Endodermal cell (in vitro differentiated cells): ENCODE measurements around the gene EXOC6. TPM values are rescaled to one million over a fixed set of nuclear protein-coding genes. Genes with fewer than 3 reads are reported as not detected.

ENCODE experiments used
- DNase-seq: peaks from one replicate; pipeline ENCODE4 v3.0.0-alpha.2; 2017
- H3K27ac ChIP-seq: 2 replicates; pipeline ENCODE4 v1.5.1; 2013; ENCODE audit warnings: mild to moderate bottlenecking, low read depth, low read length, moderate library complexity
- H3K27me3 ChIP-seq: 2 replicates; pipeline ENCODE4 v1.6.1; 2013; ENCODE audit warnings: mild to moderate bottlenecking, low read length, moderate library complexity; ENCODE audit not compliant: insufficient read depth, control insufficient read depth, poor library complexity, severe bottlenecking
- H3K36me3 ChIP-seq: 2 replicates; pipeline ENCODE4 v1.7.0; 2013; ENCODE audit warnings: mild to moderate bottlenecking, low read length, moderate library complexity; ENCODE audit not compliant: control insufficient read depth, insufficient read depth
- H3K4me1 ChIP-seq: one replicate; pipeline ENCODE4 v1.7.0; 2013; ENCODE audit warnings: low read length; ENCODE audit not compliant: control insufficient read depth, insufficient read depth
- H3K4me3 ChIP-seq: 2 replicates; pipeline ENCODE4 v1.5.1; 2013; ENCODE audit warnings: mild to moderate bottlenecking, low read length, moderate library complexity
- H3K9ac ChIP-seq: 2 replicates; pipeline ENCODE4 v1.6.1; 2013; ENCODE audit warnings: mild to moderate bottlenecking, low read length, moderate library complexity; ENCODE audit not compliant: poor library complexity, severe bottlenecking; ENCODE audit errors: extremely low read depth
- H3K9me3 ChIP-seq: 2 replicates; pipeline ENCODE4 v1.6.1; 2013; ENCODE audit warnings: mild to moderate bottlenecking, low read length, moderate library complexity; ENCODE audit not compliant: control insufficient read depth
- H3K27ac Mint-ChIP-seq: 2 replicates; pipeline ENCODE4 v1.8.0; 2020; ENCODE audit warnings: mixed read lengths
- H3K27me3 Mint-ChIP-seq: 2 replicates; pipeline ENCODE4 v1.8.0; 2021; ENCODE audit warnings: mild to moderate bottlenecking, mixed read lengths; ENCODE audit not compliant: insufficient read depth
- H3K36me3 Mint-ChIP-seq: 2 replicates; pipeline ENCODE4 v1.8.0; 2020; ENCODE audit warnings: low read depth, mixed read lengths
- H3K4me1 Mint-ChIP-seq: 2 replicates; pipeline ENCODE4 v1.8.0; 2020; ENCODE audit warnings: mixed read lengths
- H3K4me3 Mint-ChIP-seq: 2 replicates; pipeline ENCODE4 v1.8.0; 2020; ENCODE audit warnings: mild to moderate bottlenecking, moderate library complexity, mixed read lengths
- H3K9me3 Mint-ChIP-seq: 2 replicates; pipeline ENCODE4 v1.8.0; 2020; ENCODE audit warnings: mild to moderate bottlenecking, mixed read lengths
- CTCF ChIP-seq: fragments of 200-600 bp; sonication (generic); conservative IDR thresholded peaks from 2 replicates; pipeline ENCODE4 v1.5.0; 2021; ENCODE audit warnings: antibody characterized with exemption, mild to moderate bottlenecking
- WGBS, 2 experiments: methylation state at CpG; one replicate each; pipeline versions ENCODE4 v1.1.5 to v1.1.7; 2013; ENCODE audit warnings: missing lambda C conversion rate in 2 of 2, mixed read lengths in 1 of 2; ENCODE audit not compliant: insufficient coverage in 1 of 2, insufficient read length in 1 of 2; 5-methylcytosine and 5-hydroxymethylcytosine counted together
- total RNA-seq, 2 donors: library from RNA; stranded (reverse); fragmentation: NEBNext Ultra II Directional in 1 of 2; extraction: Animal tissue kit (Norgen Biotek cat#: 25700) in 1 of 2; gene quantifications; 2 replicates in 1 of 2; 3 replicates in 1 of 2; pipeline ENCODE4 v1.2.1, GENCODE V29; 2021

EXOC6 gene
- total RNA-seq, 2 donors from 2014 or later, result 12.1 to 21.3 TPM

GRCh38 chr10:93032809-93033137, 184.5 kb downstream of the EXOC6 start:
- Mint-ChIP-seq H3K9me3 (peaks cover 4% of the 10 kb centered on the region), H3K27ac (peak overlapping the region; percentile 6), H3K4me1 (peaks cover 27% of the 10 kb centered on the region), H3K4me3 (no peak overlapping the region), H3K27me3 (no peaks in the 10 kb centered on the region), H3K36me3 (peaks cover 5% of the 10 kb centered on the region)
- Histone ChIP-seq H3K4me3 (no peak overlapping the region), H3K27me3 (no peaks in the 10 kb centered on the region), H3K4me1 (peaks cover 5% of the 10 kb centered on the region), H3K9ac (no peak overlapping the region), H3K27ac (no peak overlapping the region), H3K36me3 (peaks cover 3% of the 10 kb centered on the region), H3K9me3 (peaks cover 7% of the 10 kb centered on the region)
- WGBS, 2 experiments, result 96 to 100% methylated on average over 1 of the region's 1 CpG
- no peak for TF ChIP-seq CTCF
- DNase-seq, result no peak

- Mint-ChIP-seq H3K4me3 (no peak overlapping the region), H3K36me3 (no peaks in the 10 kb centered on the region), H3K27ac (no peak overlapping the region), H3K9me3 (no peaks in the 10 kb centered on the region), H3K4me1 (peaks cover 27% of the 10 kb centered on the region), H3K27me3 (no peaks in the 10 kb centered on the region)
- H3K4me1 ChIP-seq, result peaks cover 5% of the 10 kb centered on the region
- no peak for DNase-seq
- no peaks in the 10 kb centered on the region for H3K36me3 ChIP-seq
- TF ChIP-seq CTCF, result no peak
- no peak overlapping the region for H3K9ac ChIP-seq
- H3K27ac ChIP-seq, result no peak overlapping the region
- no peaks in the 10 kb centered on the region for H3K27me3 ChIP-seq
- no peak overlapping the region for H3K4me3 ChIP-seq
- H3K9me3 ChIP-seq, result no peaks in the 10 kb centered on the region
- WGBS, 2 experiments, result 80% methylated on average over 1 of the region's 1 CpG; no CpG with 5 or more reads in 1 of the 2 experiments
These were observed 186.1 kb downstream of the EXOC6 start for GRCh38 chr10:93034426-93034825.

- H3K36me3 Mint-ChIP-seq, result no peaks in the 10 kb centered on the region
- DNase-seq, result no peak
- no peak overlapping the region for H3K4me3 ChIP-seq
- no peaks in the 10 kb centered on the region for H3K27me3 Mint-ChIP-seq
- H3K9ac ChIP-seq, result no peak overlapping the region
- H3K4me1 ChIP-seq, result peaks cover 4% of the 10 kb centered on the region
- no peak for TF ChIP-seq CTCF
- no peaks in the 10 kb centered on the region for H3K27me3 ChIP-seq
- H3K27ac ChIP-seq, result no peak overlapping the region
- H3K36me3 ChIP-seq, result no peaks in the 10 kb centered on the region
- peaks cover 20% of the 10 kb centered on the region for H3K4me1 Mint-ChIP-seq
- H3K9me3 ChIP-seq, result no peaks in the 10 kb centered on the region
- WGBS, 2 experiments, result 80 to 100% methylated on average over 1 of the region's 1 CpG
- H3K9me3 Mint-ChIP-seq, result no peaks in the 10 kb centered on the region
- no peak overlapping the region for H3K27ac Mint-ChIP-seq
- H3K4me3 Mint-ChIP-seq, result no peak overlapping the region
These were observed 190.8 kb downstream of the EXOC6 start for GRCh38 chr10:93039110-93039509.
